HepG2 (cell line): Measurements from ENCODE around the gene SLC43A3. TPM values are rescaled to one million over a fixed set of nuclear protein-coding genes. Genes with fewer than 3 reads are reported as not detected.

Source experiments
- ATAC-seq: fragments of 200-7000 bp; cut with Tn5 transposase; 3 replicates; pipeline ENCODE4 v1.9.1; 2020; ENCODE audit warnings: mild to moderate bottlenecking, moderate library complexity
- BruUV-seq: library from RNA; stranded (reverse); fragments of 400-500 nt; replicated peaks from 2 replicates; lab custom pipeline; 2021; lab: Mats Ljungman, UMichigan
- CTCF ChIA-PET: fragments of 300-600 bp; formaldehyde crosslinking; extraction: SDS; loops from one replicate; lab custom pipeline; 2021; ENCODE audit warnings: low total read pairs, inconsistent platforms, low intra/inter-chr PET ratio; lab: Yijun Ruan, JAX
- POLR2A ChIA-PET: fragments of 350-600 bp; sonication (Branson Sonifier 250); formaldehyde crosslinking; loops from one replicate; lab custom pipeline; 2020; ENCODE audit warnings: antibody characterized with exemption, inconsistent platforms; lab: Yijun Ruan, JAX
- DNase-seq: peaks from one replicate; pipeline ENCODE4 v3.0.0-alpha.2; 2015; ENCODE audit warnings: low spot score
- FAIRE-seq: peaks from 3 replicates; lab custom pipeline; 2011; peaks lifted over from hg19 to GRCh38; lab: Jason Lieb, UNC
- H2AFZ ChIP-seq: one replicate; pipeline ENCODE4 v1.6.1; 2011; ENCODE audit warnings: low read length, inconsistent platforms
- H3K27ac ChIP-seq: fragments of 300-600 bp; 3 replicates; pipeline ENCODE4 v1.8.0; 2011; ENCODE audit warnings: mixed run types, mild to moderate bottlenecking, mixed read lengths, low read length, inconsistent platforms; ENCODE audit not compliant: insufficient read depth; ENCODE audit errors: extremely low read length
- H3K27me3 ChIP-seq, 2 experiments: fragments of 200-600 bp in 1 of 2; 2 replicates in 1 of 2; 3 replicates in 1 of 2; pipeline versions ENCODE4 v1.6.0 to v1.8.0; 2011; ENCODE audit warnings: low read length in 2 of 2, mild to moderate bottlenecking in 2 of 2, moderate library complexity in 2 of 2, inconsistent platforms in 1 of 2; ENCODE audit not compliant: insufficient read depth in 2 of 2, control insufficient read depth in 1 of 2
- H3K36me3 ChIP-seq, 2 experiments: fragments of 200-600 bp in 1 of 2; replicated peaks in 1 of 2; 2 replicates in 1 of 2; 3 replicates in 1 of 2; pipeline versions ENCODE4 v1.5.1 to v1.8.0; 2011; ENCODE audit warnings: low read length in 2 of 2, inconsistent platforms in 1 of 2; ENCODE audit not compliant: insufficient read depth in 2 of 2, control insufficient read depth in 1 of 2
- H3K4me1 ChIP-seq: 2 replicates; pipeline ENCODE4 v1.5.1; 2012; ENCODE audit warnings: low read length, inconsistent platforms; ENCODE audit not compliant: insufficient read depth
- H3K4me2 ChIP-seq: 2 replicates; pipeline ENCODE4 v1.6.0; 2011; ENCODE audit warnings: low read depth, low read length, inconsistent platforms
- H3K4me3 ChIP-seq, 3 experiments: fragments of 200-600 bp in 1 of 3; sonication (generic), shearing (Covaris generic) in 1 of 3; replicated peaks in 1 of 3; 2 replicates each; pipeline ENCODE4 v1.5.1; 2011 to 2016; ENCODE audit warnings: low read length in 3 of 3, inconsistent platforms in 2 of 3, low read depth in 2 of 3, mild to moderate bottlenecking in 2 of 3, control low read depth in 1 of 3, mixed read lengths in 1 of 3; ENCODE audit not compliant: insufficient read depth in 1 of 3
- H3K79me2 ChIP-seq: one replicate; pipeline ENCODE4 v1.6.1; 2011; ENCODE audit warnings: low read length, inconsistent platforms; ENCODE audit not compliant: insufficient read depth
- H3K9ac ChIP-seq: 2 replicates; pipeline ENCODE4 v1.6.0; 2011; ENCODE audit warnings: mild to moderate bottlenecking, low read depth, low read length, inconsistent platforms; ENCODE audit not compliant: insufficient read depth
- H3K9me3 ChIP-seq: 2 replicates; pipeline ENCODE4 v1.5.1; 2012; ENCODE audit warnings: mild to moderate bottlenecking, low read length
- H4K20me1 ChIP-seq: 2 replicates; pipeline ENCODE4 v1.6.0; 2011; ENCODE audit warnings: inconsistent platforms, mild to moderate bottlenecking, low read length, moderate library complexity; ENCODE audit not compliant: insufficient read depth
- BORCS8-MEF2B ChIP-seq: sonication (generic); formaldehyde crosslinking; IDR thresholded peaks from 2 replicates; pipeline ENCODE4 v1.8.0; 2022; ENCODE audit warnings: mild to moderate bottlenecking, missing genetic modification reagents
- DNMT3B ChIP-seq: conservative IDR thresholded peaks from 2 replicates; pipeline ENCODE4 v1.6.1; 2016; ENCODE audit warnings: missing biosample characterization, control low read depth
- DRAP1 ChIP-seq: IDR thresholded peaks from 2 replicates; pipeline ENCODE4 v1.6.1; 2016; ENCODE audit warnings: missing genetic modification reagents, missing compliant biosample characterization
- EEA1 ChIP-seq: sonication (generic); formaldehyde crosslinking; IDR thresholded peaks from 2 replicates; pipeline ENCODE4 v1.5.1; 2020; ENCODE audit warnings: mild to moderate bottlenecking, missing genetic modification reagents, borderline replicate concordance
- MTF2 ChIP-seq: sonication (generic); formaldehyde crosslinking; IDR thresholded peaks from 2 replicates; pipeline ENCODE4 v1.5.0; 2020; ENCODE audit warnings: missing genetic modification reagents, borderline replicate concordance
- TMF1 ChIP-seq: sonication (generic); formaldehyde crosslinking; IDR thresholded peaks from 2 replicates; pipeline ENCODE4 v1.8.1; 2022; ENCODE audit warnings: low read depth, missing genetic modification reagents
- ZNF281 ChIP-seq: sonication (generic); formaldehyde crosslinking; IDR thresholded peaks from 2 replicates; pipeline ENCODE4 v1.4.0; 2020; ENCODE audit warnings: missing genetic modification reagents, borderline replicate concordance
- ZNF687 ChIP-seq: sonication (generic); formaldehyde crosslinking; IDR thresholded peaks from 2 replicates; pipeline ENCODE4 v1.5.1; 2020; ENCODE audit warnings: mild to moderate bottlenecking, missing genetic modification reagents, moderate library complexity
- in situ Hi-C: cut with HindIII; loops from 2 replicates; pipeline ENCODE4 v1.10.0; 2017; ENCODE audit warnings: low pct_unique_long_range_greater_than_20kb; ENCODE audit not compliant: extremely low pct_ligation_motif_present
- intact Hi-C: fragments of 100-400 bp; cut with micrococcal nuclease; formaldehyde crosslinking; loops from one replicate; pipeline ENCODE4 v1.10.0; 2022; ENCODE audit not compliant: unreplicated experiment
- polyA plus RNA-seq, 8 experiments: library from polyadenylated mRNA; depleted of rRNA in 3 of 8; stranded (reverse) in 7 of 8; unstranded in 1 of 8; fragments of >200 nt; fragmentation: Illumina TruSeq in 4 of 8; extraction: Trizol in 4 of 8; gene quantifications; 2 replicates each; pipeline versions ENCODE4 v1.2.1 to v1.2.3, GENCODE V29; 2011 to 2016; ENCODE audit warnings: low read depth in 4 of 8, missing spikeins in 1 of 8, mixed read lengths in 1 of 8; ENCODE audit not compliant: insufficient read depth in 1 of 8
- total RNA-seq, 5 experiments: library from RNA; depleted of rRNA; stranded (reverse); fragments of >200 nt; fragmentation: Illumina TruSeq; extraction: Trizol; gene quantifications; 2 replicates each; pipeline ENCODE4 v1.2.3, GENCODE V29; 2016; ENCODE audit warnings: low read depth in 1 of 5

The SLC43A3 gene
- total and polyA plus RNA-seq, 2 of the 13 experiments (the other 11 are each of a cell fraction or from before 2014, with no cell fraction given): 2.6 TPM; not detected in 1

- peak; percentile 27; the same call in 1 of the 2 replicates for TF ChIP-seq ZNF281
- peak; percentile 35; the same call in 1 of the 2 replicates for TF ChIP-seq BORCS8-MEF2B (CRISPR knock-in tag)
- no peak for TF ChIP-seq EEA1 (CRISPR knock-in tag)
- TF ChIP-seq TMF1 (CRISPR knock-in tag): no peak
- TF ChIP-seq MTF2: no peak
- TF ChIP-seq DRAP1 (CRISPR knock-in tag): no peak
- no peak for TF ChIP-seq DNMT3B
These were observed 47.2 kb downstream of the SLC43A3 start (continued) for GRCh38 chr11:57379732-57380131.

GRCh38 chr11:57378186-57378585 is 48.7 kb downstream of the SLC43A3 start:
- BruUV-seq: no TSS peak
- in situ Hi-C loops (no loop called here), intact Hi-C loops (no loop called here)
- H3K36me3 ChIP-seq: no peaks in the 10 kb centered on the region
- no peak for TF ChIP-seq ZNF687 (CRISPR knock-in tag)
- ChIA-PET POLR2A (interaction anchor here (0.9 kb wide), 1 partner anchor 42 kb away, joined by 4 read pairs; the partner anchor contains the start of gene SSRP1), CTCF (no interaction called here)
- H3K79me2 ChIP-seq: no peaks in the 10 kb centered on the region
- H3K9ac ChIP-seq: no peak overlapping the region
- no peaks in the 10 kb centered on the region for H4K20me1 ChIP-seq
- DNase-seq: peak; percentile 21
- H3K27me3 ChIP-seq: no peaks in the 10 kb centered on the region; a peak in 1 of 5 replicates
- peak; percentile 54; the same call in 2 of the 3 replicates for ATAC-seq
- H3K4me2 ChIP-seq: no peak overlapping the region
- no peak for FAIRE-seq
- no peak overlapping the region for H2AFZ ChIP-seq
- H3K4me3 ChIP-seq: no peak overlapping the region
- no peaks in the 10 kb centered on the region for H3K9me3 ChIP-seq
- H3K4me1 ChIP-seq: peaks cover 13% of the 10 kb centered on the region
- H3K27ac ChIP-seq: no peak overlapping the region
